GM21360 (cell line): ENCODE data around the gene TRIM41.
"Not testable (repeated sequence)": the region's sequence is repeated elsewhere in the genome, so short reads cannot be mapped to it uniquely, and the experiment has no call there.

Source experiments
- ATAC-seq: cut with Tn5 transposase; IDR thresholded peaks from one replicate; pipeline ENCODE4 v1.9.1; 2021; ENCODE audit warnings: mild to moderate bottlenecking, moderate library complexity; ENCODE audit not compliant: unreplicated experiment

Gene TRIM41

DNA sequence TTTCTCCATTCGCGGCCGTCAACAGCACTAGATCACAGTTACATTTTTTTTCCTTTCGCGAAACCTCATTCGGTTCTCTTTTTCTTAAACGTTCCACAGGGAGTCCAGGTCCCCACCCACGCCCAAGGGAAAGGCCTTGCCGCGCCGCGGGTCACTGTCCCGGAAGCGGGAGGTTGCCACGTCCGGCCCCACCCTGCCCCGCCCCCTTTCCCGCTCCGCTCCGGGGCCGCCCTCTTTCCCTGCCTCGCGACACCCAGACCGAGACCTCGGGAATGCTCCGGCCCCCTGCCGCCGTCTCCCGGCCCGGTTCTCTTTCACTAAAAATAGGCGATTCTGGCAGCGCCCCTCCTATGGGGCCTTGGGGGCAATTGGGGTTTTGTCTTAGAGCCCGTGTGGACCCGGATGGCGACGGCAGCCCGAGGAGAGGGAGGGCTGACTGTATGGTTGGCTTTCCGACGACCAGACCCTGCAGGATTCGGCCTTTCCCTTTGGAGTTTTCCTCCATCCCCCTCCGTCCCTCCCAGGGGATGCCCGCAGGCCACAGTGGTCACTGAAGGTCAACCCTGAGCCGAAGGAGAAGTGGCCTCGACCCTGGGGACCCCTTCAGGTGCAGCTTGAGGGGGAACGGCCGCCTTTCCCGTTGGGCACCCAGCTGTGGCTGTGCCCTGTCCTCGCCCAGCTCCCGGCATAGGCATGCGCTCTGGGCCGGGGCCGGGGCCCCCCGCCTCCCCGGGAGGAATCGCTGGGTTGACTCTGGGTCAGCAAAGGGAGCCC lies 23.4 kb downstream of the TRIM41 start:
- peak; percentile 39 for ATAC-seq

DNA sequence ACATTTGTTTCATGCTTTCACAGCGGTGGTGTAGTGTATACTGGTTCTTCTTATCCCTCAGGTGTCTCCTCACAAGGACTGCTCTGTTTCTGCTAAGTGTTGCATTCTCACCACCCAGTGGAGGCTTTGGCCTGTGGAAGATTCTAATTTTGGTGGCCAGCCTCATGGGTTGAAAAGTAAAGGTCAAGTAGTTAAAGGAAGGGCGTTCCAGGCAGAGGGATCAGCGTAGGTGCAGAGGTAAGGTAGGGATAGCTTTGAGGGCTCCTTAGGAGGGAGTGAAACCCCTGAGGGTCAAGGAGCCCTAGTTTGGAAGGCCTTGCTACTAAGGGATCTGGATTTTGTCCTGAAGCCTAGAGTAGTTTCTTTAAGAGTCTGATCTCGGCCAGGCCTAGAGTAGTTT lies 25.2 kb downstream of the TRIM41 start:
- ATAC-seq: no peak

DNA sequence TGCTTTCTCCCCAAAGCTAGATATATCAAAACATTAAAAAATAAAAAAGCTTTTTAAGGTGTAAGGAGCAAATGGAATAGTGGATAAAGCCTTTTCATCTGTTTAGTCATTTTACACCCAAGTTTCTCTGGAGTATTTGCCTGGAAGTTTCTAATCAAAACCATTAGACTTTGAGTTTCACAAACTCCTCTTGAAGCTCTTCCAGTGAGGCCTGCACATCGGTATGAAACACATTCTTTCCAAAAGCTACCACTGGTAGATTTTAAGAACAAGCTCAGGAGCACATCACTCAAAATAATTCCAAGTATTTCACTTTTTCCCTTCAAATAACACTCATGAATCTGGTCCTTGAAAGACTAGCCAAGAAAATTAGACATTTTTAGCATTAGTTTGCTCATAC lies 32.2 kb downstream of the TRIM41 start:
- no peak for ATAC-seq

DNA sequence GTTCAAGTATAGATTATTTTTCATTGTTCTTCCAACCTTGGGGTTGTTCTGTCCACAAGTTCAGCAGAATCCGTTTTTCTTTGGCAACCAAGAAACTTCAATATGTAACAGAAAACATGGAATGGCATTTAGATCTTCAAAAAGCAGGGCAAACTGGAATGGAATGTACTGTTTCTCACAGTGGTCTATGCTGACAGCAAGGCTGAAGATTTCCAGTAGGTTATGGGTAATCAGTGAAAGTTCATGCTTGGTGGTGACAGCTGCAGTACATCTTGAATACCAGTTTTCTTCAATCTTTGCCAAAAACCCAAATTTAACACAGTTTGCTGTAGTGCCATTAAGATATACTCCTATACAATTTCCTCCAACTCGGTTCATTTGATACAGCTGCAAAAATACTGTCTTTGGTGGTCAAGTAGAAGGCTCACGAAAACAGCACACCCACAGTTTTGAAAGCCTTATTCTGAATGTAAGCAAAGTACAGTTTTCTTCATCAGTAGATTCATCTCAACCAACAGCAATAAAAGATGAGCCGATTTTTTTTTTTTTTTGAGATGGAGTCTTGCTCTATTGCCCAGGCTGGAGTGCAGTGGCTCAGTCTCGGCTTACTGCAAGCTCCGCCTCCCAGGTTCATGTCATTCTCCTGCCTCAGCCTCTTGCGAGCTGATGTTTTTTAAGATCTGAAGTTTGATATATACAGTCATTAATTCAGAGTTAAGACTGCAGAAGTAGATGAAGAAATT lies 32.9 kb downstream of the TRIM41 start:
- ATAC-seq: no peak

DNA sequence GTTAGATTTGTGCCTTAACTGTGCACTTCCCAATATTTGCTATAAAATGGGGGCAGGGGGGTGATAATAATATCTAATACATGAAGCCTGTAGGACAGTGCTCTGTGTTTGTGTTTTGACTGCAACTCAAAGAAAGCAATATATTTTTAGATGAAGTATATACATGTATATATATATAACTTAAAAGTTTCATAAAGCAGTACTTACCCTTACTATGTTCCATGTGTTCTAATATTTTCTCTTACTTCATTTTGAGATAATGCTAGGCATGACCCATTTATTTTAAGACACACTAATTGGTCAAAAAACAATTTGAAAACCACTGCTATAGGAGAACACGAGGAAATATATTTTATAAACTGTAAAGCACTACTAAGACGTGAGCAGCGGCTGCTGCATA lies 35.5 kb downstream of the TRIM41 start:
- no peak for ATAC-seq

DNA sequence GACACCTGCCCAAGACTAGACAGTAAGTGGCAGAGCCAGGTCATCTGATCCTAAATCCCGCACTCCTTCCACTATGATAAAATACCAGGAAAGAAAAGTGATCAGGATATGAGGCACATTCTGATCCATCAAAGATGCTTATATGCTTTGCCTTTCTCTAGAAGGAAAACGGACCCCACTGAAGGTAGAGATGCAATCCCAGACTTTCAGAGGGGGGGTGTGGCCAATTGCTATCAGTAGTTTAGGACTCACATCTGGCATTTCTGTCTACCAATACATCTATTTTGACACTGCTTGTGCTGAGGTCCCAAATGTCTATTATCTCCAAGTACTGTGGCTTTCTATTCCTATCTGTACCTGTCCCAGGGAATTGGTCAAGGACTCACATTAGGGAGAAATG lies 36.2 kb downstream of the TRIM41 start:
- no peak for ATAC-seq

DNA sequence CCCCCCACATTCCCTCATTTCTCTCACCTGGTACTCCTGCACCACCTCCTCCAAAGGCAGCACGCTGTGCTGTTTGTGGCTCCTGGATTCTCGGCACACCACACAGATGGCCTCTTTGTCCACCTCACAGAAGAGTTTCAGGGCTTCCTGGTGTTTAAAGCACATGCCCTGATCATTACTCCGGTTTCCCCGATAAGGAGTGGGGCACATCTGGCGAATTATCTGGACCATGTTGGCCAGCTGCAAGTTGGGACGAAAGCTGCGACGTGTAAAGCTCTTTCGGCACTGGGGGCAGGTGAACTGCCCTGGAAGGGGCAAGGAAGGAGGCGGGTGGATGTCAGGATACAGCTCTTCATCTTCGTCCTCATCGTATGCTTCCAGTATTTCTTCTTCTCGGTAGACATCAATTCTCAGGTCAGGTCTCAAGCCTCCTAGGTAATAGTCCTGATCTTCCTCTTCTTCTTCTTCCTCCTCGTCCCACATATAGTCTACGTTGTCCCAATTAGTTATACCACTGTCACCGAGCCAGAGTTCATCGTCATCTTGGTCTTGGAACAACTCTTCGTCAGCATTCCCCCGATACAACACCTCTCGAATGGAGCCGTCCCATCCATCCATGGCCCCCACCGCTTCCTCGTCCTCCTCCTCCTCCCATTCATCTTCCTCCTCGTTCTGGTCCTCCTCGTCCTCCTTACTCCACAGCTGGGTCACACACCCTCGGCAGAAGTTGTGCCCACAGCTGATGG lies 37.1 kb downstream of the TRIM41 start:
- ATAC-seq: no peak

DNA sequence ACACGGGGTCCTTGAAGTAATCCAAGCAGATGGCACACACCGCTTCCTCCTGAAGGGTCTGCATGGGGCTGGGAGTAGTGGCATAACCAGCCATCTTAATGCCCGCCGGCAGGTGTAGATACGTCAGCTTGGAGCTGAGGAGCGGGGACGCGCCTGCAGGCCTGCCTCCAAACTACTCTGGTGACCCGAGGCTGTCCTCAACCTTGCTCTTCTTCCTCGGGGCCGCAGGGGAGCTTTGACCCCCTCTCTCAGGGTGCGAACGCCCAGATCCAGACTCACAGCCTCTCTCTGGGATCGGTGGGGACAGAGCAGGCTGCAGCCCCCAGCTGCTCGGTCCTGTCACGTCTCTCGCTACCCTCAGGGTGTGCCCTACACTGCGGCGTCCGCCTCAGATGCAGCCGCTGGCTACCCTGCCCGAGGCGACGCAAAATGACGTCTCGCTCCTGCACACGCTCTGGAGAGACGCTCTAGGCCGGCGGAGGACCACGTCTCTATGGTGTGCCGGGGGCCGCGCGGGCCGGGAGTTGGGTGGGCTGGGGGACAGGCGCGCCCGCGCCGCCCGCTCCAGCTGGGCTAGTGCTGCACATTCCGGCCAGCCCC lies 37.7 kb downstream of the TRIM41 start, which contains the start of gene TRIM52:
Gene TRIM52, minus strand, starts transcription at position 424 of the 600 bp plus-strand sequence. Its CDS starts 330 bp downstream, at position 94.
- peak; percentile 77 for ATAC-seq

DNA sequence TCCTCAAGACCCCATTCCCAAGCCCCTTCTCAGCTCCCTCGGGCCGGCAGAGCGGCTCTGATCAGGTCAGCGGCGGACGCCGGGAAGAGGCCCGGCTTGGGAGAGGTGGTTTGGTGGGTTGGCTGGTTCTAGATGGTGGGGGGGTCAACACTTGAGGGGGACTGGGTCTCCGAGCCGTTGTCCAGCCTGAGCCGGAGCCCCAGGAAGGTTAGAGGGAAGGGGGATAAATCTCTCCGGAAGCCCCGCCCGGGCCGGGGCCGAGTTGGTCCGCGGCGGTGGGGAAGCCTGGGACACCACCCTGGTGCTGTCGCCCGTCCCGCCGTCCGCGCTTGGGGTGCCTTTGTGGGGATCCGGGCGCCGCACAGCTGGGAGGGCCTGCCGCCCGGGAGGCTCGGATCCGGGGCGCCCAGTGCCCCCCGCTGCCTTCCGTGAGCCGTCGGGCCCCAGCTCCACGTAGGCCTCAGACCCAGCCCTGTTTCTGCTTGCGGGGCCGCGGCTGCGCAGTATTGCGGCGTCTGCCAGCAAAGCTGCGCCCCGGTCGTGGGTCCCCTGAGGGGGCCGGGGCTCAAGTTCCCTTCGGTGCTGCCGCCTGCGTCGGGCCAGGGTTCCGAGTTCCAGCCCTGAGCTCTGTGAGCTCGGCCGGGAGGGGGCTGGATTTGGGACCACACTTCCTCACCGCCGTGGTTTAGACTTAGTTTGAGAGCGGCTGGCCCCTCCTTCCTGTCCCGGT lies 38.4 kb downstream of the TRIM41 start:
- ATAC-seq: peak; percentile 53

DNA sequence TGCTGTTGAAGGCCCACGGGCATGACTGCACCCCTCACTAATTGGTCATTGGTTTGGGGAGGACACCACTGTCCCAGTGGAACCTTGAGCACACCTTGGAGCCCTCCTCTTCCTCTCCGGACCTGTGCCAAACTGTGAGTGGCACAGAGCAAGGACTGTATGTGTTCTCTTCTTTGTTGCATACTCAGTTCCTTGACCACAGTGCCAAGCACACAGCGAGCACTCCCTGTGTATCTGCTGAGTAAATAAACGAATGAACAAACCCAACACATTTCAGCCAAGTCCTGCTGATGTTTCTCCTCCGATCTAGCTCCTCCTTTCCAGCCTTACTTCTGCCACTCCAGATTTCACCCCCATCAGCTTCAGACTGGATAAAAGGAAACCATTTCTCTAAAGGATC lies 40.6 kb downstream of the TRIM41 start:
- no peak for ATAC-seq

DNA sequence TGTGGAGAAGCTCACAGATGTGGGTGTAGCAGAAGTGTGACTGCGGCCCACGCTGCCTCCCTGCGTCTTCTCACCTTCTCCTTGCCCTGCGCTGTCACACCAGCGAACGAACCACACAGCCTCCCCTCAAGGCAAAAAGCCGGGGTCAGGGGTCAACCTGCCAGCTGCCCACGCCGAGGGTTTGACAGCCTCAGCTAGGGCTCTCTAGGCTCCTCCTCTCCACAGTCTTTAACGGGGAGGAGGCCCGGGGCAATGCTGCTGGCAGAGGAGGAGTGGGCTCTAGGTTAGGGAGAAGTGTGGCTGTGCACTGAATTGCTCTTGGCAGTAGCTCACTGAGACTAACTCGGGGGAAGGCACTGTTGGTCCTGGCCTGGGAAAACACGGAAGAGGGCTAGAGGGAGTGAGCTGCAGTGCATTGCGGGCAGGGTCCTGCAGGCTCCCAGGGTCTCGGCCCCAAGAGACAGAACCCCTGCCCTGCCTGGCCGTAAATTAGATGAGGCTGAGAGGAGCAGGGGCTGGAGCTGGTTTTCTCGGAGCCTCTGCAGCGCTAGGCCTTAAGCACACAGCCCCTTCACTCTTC lies 42.1 kb downstream of the TRIM41 start:
- no peak for ATAC-seq

DNA sequence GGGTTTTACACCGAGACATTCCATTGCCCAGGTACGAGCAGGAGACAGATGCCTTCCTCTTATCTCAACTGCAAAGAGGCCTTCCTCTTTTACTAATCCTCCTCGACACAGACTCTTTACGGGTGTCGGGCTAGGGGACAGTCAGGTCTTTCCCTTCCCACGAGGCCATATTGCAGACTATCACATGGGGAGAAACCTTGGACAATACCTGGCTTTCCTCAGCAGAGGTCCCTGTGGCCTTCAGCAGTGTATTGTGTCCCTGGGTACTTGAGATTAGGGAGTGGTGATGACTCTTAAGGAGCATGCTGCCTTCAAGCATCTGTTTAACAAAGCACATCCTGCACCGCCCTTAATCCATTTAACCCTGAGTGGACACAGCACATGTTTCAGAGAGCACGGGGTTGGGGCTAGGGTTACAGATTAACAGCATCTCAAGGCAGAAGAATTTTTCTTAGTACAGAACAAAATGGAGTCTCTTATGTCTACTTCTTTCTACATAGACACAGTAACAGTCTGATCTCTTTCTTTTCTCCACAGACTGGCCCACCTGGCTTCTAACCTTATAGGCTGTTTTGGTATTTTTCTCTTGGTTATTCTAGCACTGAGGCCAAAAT lies 44.3 kb downstream of the TRIM41 start:
- not testable (repeated sequence) for ATAC-seq

DNA sequence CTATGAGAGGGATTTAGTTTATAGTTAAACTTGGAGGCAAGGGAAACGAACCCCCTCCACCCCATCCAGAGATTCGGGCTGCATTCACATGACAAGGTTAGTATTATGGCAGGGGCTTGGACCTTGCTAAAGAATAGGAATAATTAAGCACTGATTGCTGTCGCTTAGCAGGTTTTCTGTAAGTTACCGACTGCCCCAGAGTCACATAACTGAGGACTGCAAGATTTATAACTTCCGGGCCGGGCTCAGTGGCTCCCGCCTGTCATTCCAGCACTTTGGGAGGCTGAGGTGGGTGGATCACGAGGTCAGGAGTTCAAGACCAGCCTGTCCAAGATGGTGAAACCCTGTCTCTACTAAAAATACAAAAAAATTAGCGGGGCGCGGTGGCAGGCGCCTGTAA lies 44.8 kb downstream of the TRIM41 start:
- ATAC-seq: not testable (repeated sequence)

DNA sequence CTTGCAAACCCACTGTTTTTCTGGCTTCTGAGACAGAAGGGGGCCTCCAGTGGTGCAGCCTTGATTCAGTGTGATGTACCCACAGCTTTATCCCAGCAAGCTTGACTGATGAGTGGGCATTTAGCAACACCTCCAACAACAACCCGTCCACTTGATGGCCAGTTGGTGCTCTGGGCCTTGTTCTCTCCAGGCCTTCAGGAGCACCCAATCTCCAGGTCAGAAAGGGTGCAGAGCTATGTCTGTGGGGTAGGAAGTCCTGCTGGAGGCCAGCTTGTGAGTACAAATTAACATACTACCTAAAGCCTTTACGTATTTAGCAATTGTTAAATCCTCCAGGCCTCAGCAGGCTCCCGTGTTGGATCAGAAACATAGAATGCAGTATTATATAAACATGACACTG lies 48.0 kb downstream of the TRIM41 start:
- no peak for ATAC-seq

DNA sequence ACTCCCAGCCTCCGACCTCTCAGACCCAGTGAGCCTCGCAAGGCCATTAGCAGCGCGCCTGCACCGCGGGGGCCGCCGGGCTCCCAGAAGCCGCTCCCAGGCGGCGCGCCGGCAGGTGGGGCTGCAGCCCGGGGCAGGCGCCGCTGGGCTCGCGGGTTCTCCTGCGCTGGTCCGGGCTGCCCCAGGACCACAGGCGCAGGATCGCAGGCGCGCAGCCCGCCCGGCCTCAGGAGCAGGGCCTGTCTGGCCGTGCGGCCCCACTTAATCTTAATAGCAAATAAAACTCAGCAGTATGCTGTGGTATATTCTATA lies 50.3 kb downstream of the TRIM41 start:
- not testable (repeated sequence) for ATAC-seq

DNA sequence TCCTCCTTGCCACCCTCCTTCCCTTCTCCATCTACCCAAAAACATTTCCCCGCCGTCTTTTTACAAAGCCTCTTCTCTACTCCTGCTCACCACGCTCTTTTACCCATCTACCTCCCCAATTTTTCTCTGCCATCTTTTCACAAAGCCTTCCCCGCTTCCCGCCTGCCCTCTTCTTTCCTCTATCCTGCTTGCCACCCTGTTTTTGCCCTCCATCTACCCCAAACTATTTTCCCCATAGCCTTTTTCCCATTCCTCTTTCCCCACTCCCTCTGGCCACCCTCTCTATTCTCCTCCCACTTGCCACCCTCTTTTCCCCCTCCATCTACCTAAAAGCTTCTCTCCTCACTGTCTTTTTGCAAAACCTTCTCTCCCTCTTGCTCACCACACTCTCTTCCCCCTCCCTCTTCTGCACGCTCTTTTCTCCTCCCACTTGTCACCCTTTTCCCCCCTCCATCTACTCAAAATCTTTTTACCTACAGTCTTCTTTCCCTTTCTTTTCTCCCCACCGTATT lies 57.2 kb downstream of the TRIM41 start:
- ATAC-seq: no peak

DNA sequence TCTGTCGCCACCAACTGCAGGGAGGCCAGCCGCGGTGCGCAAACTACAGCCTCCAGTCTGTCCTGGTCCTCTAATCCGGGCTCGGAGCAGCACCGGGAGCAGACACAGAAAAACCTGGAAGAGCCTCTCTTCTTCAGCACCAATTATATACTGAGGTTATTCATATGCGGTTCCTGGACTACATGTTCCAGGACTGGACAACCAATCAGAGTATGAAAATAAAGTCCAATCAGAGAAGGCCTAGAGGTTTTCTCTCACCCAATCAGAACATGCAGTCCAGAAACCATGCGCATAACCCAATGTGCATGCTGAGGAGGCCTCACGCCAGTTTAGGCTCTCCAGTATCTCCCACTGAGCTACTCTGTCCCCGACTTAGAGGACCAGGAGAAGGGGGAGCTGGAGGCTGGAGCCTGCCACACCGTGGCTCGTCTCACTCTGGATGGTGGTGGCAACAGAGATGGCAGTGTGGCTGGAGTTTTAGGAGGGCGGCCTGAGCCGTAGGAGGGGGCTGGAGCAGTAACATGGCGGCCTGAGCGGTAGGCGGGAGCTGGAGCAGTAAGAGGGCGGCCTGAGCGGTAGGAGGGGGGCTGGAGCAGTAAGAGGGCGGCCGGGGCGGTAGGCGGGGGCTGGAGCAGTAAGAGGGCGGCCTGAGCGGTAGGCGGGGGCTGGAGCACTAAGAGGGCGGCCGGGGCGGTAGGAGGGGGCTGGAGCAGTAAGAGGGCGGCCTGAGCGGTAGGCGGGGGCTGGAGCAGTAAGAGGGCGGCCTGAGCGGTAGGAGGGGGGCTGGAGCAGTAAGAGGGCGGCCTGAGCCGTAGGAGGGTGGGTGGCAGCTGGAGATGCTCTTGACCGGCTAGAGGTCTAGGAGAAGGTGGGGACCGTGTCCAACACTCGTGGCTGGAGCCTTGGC lies 58.2 kb downstream of the TRIM41 start:
- no peak for ATAC-seq

DNA sequence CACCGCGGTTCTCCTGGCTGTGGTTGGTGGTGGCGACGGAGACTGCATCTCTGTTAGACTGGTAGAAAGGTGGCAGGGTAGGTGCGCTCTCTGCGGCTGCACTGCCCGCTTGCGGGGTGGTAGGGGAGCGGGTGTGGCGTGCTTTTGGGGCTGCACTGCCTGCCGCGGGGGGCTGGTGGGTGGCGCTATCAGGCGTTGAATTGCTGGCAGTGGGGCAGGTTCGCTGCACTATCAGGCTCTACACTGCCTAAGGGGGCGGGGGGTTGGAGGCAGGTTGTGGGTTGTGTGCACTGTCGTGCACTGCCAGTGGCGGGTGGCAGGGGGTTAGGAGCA lies 58.9 kb downstream of the TRIM41 start:
- ATAC-seq: no peak

DNA sequence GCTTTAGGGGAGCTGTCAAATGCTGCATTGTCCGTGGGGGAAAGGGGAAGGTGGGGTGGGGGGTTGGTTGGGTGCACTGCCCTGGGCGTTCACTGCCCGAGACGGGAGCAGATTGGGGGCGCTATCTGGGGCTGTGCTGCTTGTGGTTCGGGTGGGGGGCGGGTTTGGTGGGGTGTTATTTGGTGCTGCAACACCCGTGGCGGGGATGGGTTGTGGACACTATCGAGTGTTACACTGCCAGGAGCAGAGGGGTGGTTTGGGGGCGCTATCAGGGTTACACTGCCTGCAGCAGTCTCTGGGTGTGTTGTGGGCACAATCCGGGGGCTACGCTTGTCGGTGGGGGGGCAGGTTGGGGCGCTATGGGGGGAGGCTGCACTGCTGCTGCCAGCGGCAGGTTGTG lies 59.3 kb downstream of the TRIM41 start:
- ATAC-seq: not testable (repeated sequence)
